ENCODE data around the gene UNC13C.

The UNC13C gene

GRCh38 chr15:53963801-53964200, 14.4 kb upstream of the UNC13C start:
- no peak for TF ChIP-seq CTCF (IDR thresholded peaks at IDR 0.05; ENCODE audit: insufficient read depth, low read length, poor library complexity, severe bottlenecking)
- no peaks in the 10 kb centered on the region for H3K27me3 ChIP-seq (replicated peaks; ENCODE audit: control insufficient read depth, insufficient read depth, low read length)
- no peak overlapping the region for H3K4me3 ChIP-seq (replicated peaks; ENCODE audit: low read depth, low read length)
- H3K36me3 ChIP-seq (ENCODE audit: control insufficient read depth, insufficient read depth, low read length) = no peaks in the 10 kb centered on the region
- DNase-seq (ENCODE audit: extremely low read depth, insufficient read length) = no peak

- no peak overlapping the region for H3K4me3 ChIP-seq (replicated peaks; ENCODE audit: low read depth, low read length)
- no peaks in the 10 kb centered on the region for H3K36me3 ChIP-seq (ENCODE audit: control insufficient read depth, insufficient read depth, low read length)
- TF ChIP-seq CTCF (IDR thresholded peaks at IDR 0.05; ENCODE audit: insufficient read depth, low read length, poor library complexity, severe bottlenecking) = no peak
- no peaks in the 10 kb centered on the region for H3K27me3 ChIP-seq (replicated peaks; ENCODE audit: control insufficient read depth, insufficient read depth, low read length)
- DNase-seq (ENCODE audit: extremely low read depth, insufficient read length) = no peak
Observed at GRCh38 chr15:53974121-53974520, 4.1 kb upstream of the UNC13C start.

- H3K36me3 ChIP-seq (ENCODE audit: control insufficient read depth, insufficient read depth, low read length) = no peaks in the 10 kb centered on the region
- no peak for DNase-seq (ENCODE audit: extremely low read depth, insufficient read length)
Observed at GRCh38 chr15:53974813-53975212, 3.4 kb upstream of the UNC13C start.

GRCh38 chr15:53976844-53977392, 1.3 kb upstream of the UNC13C start:
- peak; percentile 29 for TF ChIP-seq CTCF (IDR thresholded peaks at IDR 0.05; ENCODE audit: insufficient read depth, low read length, poor library complexity, severe bottlenecking)
- Histone ChIP-seq H3K36me3 (ENCODE audit: control insufficient read depth, insufficient read depth, low read length) (no peaks in the 10 kb centered on the region), H3K4me3 (replicated peaks; ENCODE audit: low read depth, low read length) (no peak overlapping the region), H3K27me3 (replicated peaks; ENCODE audit: control insufficient read depth, insufficient read depth, low read length) (no peaks in the 10 kb centered on the region)
- no peak for DNase-seq (ENCODE audit: extremely low read depth, insufficient read length)

More at GRCh38 chr15:53974813-53975212, 3.4 kb upstream of the UNC13C start:
- H3K27me3 ChIP-seq (replicated peaks; ENCODE audit: control insufficient read depth, insufficient read depth, low read length) = no peaks in the 10 kb centered on the region
- no peak overlapping the region for H3K4me3 ChIP-seq (replicated peaks; ENCODE audit: low read depth, low read length)
- no peak for TF ChIP-seq CTCF (IDR thresholded peaks at IDR 0.05; ENCODE audit: insufficient read depth, low read length, poor library complexity, severe bottlenecking)

- no peaks in the 10 kb centered on the region for H3K36me3 ChIP-seq (ENCODE audit: control insufficient read depth, insufficient read depth, low read length)
- no peak for DNase-seq (ENCODE audit: extremely low read depth, insufficient read length)
- no peak for TF ChIP-seq CTCF (IDR thresholded peaks at IDR 0.05; ENCODE audit: insufficient read depth, low read length, poor library complexity, severe bottlenecking)
- H3K27me3 ChIP-seq (replicated peaks; ENCODE audit: control insufficient read depth, insufficient read depth, low read length) = no peaks in the 10 kb centered on the region
- H3K4me3 ChIP-seq (replicated peaks; ENCODE audit: low read depth, low read length) = no peak overlapping the region
Observed at GRCh38 chr15:53979051-53979788, 979 bp downstream of the UNC13C start.

All from GM06990 (cell line).